ENCODE data around the gene CDH23.

GRCh38 chr10:71354776-71355175, 41.9 kb upstream of the CDH23 start:
- no peak for TF ChIP-seq SNAPC5 (CRISPR knock-in tag; IDR thresholded peaks at IDR 0.05)
- TF ChIP-seq RERE (CRISPR knock-in tag; IDR thresholded peaks at IDR 0.05; ENCODE audit: borderline replicate concordance), result no peak
- no peak for TF ChIP-seq ATF7 (IDR thresholded peaks at IDR 0.05)
- no peak for TF ChIP-seq ZNF274 (IDR thresholded peaks at IDR 0.05; ENCODE audit: borderline replicate concordance, low read depth, low read length)
- TF ChIP-seq PHB2 (IDR thresholded peaks at IDR 0.05; ENCODE audit: low read depth), result no peak
- TF ChIP-seq NFRKB (IDR thresholded peaks at IDR 0.05; ENCODE audit: low read depth), result no peak
- TF ChIP-seq FIP1L1 (IDR thresholded peaks at IDR 0.05; ENCODE audit: low read depth, low read length, poor library complexity, severe bottlenecking), result no peak
